22Rv1 (cell line): Measurements from ENCODE around the gene TRIM67.

Source experiments
- H3K27ac ChIP-seq: fragments of 450-650 bp; 2 replicates; pipeline ENCODE4 v1.5.1; 2017
- ZFX ChIP-seq: fragments of 450-650 bp; IDR thresholded peaks from 2 replicates; pipeline ENCODE4 v1.6.1; 2017; ENCODE audit warnings: antibody characterized with exemption, borderline replicate concordance
- TF ChIP-seq, protein P1 (sequence below): fragments of 450-650 bp; IDR thresholded peaks from 2 replicates; pipeline ENCODE4 v1.5.1; 2017; ENCODE audit warnings: mild to moderate bottlenecking

TRIM67 gene

DNA sequence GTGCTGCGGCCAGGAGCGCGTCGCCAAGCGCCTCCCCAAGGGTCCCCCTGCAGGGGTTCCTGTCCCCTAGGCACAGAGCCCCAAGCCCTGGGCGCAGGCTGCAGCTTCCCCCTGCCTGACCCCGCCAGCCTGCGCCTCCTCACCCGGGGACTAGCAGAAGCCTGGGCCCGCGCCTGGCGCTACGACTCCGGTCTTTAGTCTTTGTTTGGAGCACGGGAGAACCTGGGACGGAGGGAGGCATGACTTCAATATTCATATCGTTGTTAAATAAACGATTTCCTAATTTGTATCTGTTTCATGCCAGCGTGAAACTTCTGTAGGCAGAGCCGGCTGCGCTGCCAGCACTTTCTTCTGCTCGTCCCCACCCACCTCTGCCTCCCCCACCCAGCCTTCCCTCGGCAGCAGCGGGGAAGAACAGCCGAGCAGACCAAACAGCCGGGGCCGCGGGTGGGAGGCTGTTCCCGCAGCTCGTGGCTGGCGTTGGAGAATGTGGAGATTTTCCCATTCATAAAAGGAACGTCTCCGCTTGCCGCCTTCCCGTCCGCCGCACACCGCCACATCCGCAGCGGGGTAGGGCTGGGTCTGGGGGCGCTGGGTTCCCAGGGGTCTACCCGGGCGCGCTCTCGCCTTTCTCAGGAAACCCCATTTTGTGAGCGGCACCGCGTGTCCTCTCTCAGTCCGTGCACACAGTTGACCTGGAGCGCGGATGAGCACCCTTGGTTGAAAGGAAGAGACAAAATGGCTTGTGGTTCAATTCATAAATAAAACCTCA is 777 bp upstream of the TRIM67 start:
- H3K27ac ChIP-seq = no peak overlapping the region
- no peak for TF ChIP-seq ZFX
- TF ChIP-seq, protein P1, sequence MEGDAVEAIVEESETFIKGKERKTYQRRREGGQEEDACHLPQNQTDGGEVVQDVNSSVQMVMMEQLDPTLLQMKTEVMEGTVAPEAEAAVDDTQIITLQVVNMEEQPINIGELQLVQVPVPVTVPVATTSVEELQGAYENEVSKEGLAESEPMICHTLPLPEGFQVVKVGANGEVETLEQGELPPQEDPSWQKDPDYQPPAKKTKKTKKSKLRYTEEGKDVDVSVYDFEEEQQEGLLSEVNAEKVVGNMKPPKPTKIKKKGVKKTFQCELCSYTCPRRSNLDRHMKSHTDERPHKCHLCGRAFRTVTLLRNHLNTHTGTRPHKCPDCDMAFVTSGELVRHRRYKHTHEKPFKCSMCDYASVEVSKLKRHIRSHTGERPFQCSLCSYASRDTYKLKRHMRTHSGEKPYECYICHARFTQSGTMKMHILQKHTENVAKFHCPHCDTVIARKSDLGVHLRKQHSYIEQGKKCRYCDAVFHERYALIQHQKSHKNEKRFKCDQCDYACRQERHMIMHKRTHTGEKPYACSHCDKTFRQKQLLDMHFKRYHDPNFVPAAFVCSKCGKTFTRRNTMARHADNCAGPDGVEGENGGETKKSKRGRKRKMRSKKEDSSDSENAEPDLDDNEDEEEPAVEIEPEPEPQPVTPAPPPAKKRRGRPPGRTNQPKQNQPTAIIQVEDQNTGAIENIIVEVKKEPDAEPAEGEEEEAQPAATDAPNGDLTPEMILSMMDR = no peak

DNA sequence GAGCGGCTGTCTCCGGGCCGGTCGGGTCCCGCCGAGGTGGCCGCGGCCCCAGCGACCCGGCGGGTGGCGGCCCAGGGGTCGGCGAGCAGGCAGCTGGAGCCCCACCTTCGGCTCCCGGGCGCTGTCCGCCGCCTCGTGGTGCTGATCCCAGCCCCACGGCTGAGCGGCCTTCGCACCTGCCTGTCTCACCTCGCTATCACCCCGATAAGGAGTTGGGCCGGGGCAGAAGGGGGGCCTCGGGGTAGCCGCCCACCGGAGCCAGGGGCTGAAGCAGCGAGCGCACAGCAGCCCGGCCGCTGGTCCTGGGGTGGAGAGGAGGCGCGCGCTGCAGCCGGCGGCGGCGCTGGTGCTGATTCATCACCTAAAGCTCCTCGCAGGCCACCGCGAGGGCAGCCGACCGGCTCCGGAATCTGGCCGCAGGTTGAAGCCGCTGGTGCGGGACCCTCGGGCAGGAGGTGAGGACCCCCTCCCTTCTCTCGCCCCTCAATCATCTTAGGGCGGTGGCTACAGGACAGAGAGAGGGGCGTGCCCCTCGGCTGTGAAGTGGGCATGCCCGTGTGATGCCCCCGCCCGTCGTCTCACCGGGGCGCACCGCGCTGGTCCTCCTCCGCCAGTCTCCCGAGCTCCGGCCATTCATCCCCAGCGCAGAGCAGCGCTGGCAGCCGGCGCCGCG is 575 bp downstream of the TRIM67 start:
- H3K27ac ChIP-seq = no peak overlapping the region
- TF ChIP-seq ZFX = no peak
- TF ChIP-seq, protein P1 = peak; percentile 51

DNA sequence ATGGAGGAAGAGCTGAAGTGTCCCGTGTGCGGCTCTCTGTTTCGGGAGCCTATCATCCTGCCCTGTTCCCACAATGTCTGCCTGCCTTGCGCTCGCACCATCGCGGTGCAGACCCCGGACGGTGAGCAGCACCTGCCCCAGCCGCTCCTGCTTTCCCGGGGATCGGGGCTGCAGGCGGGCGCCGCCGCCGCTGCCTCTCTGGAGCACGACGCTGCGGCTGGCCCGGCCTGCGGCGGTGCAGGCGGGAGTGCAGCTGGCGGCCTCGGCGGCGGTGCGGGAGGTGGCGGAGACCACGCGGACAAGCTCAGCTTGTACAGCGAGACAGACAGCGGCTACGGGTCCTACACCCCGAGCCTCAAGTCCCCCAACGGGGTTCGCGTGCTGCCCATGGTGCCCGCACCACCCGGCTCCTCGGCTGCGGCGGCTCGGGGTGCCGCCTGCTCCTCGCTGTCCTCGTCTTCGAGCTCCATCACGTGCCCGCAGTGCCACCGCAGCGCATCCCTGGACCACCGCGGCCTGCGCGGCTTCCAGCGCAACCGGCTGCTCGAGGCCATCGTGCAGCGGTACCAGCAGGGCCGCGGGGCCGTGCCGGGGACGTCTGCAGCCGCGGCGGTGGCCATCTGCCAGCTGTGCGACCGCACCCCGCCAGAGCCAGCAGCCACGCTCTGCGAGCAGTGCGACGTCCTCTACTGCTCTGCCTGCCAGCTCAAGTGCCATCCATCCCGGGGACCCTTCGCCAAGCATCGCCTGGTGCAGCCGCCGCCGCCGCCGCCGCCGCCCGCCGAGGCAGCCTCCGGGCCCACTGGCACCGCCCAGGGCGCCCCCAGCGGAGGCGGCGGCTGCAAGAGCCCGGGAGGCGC is 1.3 kb downstream of the TRIM67 start:
- no peak overlapping the region for H3K27ac ChIP-seq

DNA sequence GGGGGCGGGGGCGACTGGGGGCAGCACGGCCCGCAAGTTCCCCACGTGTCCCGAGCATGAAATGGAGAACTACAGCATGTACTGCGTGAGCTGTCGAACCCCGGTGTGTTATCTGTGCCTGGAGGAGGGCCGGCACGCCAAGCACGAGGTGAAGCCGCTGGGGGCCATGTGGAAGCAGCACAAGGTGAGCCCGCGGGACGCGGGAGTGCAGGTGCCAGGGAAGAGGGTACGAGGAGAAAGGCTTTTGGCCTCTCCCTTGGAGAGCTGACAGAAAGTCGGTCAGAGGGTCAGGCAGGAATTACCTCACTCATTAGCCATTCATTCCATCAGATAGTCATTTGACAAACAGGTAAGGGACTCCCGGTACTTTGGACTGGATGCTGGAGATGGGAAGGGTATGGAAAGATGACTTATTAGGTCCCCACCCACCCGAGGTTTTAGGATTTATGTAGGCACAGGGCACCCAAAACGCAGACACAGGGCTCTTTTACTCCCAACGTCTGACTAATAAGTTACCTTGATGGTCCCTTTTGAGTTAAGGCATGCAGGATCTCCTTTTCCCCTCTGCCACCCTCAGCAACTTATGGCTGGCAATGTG is 2.1 kb downstream of the TRIM67 start:
- H3K27ac ChIP-seq = no peak overlapping the region
- TF ChIP-seq, protein P1 = no peak
- no peak for TF ChIP-seq ZFX

More for the DNA sequence above, 1.3 kb downstream of the TRIM67 start:
- no peak for TF ChIP-seq ZFX
- TF ChIP-seq, protein P1 = no peak

DNA sequence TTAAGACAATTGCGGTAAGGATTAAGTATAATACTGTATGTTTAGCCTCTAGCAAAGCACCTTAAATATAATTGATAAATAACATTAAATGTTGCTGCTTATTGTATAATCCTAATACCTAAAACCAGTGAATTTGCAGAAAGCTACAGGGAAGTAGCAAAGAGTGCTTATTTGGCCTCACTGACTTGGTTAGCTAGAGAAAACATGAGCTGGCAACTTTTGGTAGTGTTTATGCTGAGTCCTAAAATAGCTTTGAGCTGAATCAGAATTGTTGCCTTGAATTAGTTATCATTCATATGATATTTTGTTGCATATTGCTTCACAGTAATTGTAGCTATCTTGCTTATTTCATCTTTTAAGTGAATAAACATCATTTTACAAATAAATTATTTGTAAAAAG is 3.5 kb downstream of the TRIM67 start:
- H3K27ac ChIP-seq = no peak overlapping the region
- no peak for TF ChIP-seq ZFX
- TF ChIP-seq, protein P1 = no peak

DNA sequence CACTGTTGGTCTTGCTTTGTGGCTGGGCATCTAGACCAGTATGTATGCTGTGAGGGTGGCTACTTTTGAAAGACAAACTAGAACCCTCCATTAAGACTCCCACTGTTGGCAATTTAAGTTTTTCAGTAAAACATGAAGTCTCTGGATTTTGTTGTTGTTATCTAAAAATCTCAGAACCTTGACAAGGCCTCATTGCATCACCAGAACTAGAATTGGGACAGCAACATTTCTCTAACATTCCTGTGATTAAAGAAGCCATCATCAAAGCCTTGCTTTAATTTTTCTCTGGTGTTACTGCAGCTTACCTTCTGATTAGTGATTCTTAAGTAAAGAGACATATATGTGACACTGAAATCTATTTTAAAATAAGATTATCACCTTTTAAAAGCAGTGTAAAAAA is 4.5 kb downstream of the TRIM67 start:
- no peak for TF ChIP-seq ZFX
- TF ChIP-seq, protein P1 = no peak

More for the DNA sequence above, 4.5 kb downstream of the TRIM67 start:
- H3K27ac ChIP-seq = no peak overlapping the region
